OCI-LY3 (cell line): ENCODE measurements around the gene CSTF3.

ENCODE experiments used
- EZH2phosphoT487 ChIP-seq: fragments of 200-600 bp; shearing (Covaris generic); IDR thresholded peaks from 2 replicates; pipeline ENCODE4 v1.6.1; 2018; ENCODE audit warnings: antibody characterized with exemption, mixed run types, low read depth
- TF ChIP-seq, protein P1 (sequence below): fragments of 200-600, 300-600 bp; sonication (generic); IDR thresholded peaks from 2 replicates; pipeline ENCODE4 v1.5.1; 2014; ENCODE audit warnings: antibody characterized with exemption, low read length, low read depth

DNA sequence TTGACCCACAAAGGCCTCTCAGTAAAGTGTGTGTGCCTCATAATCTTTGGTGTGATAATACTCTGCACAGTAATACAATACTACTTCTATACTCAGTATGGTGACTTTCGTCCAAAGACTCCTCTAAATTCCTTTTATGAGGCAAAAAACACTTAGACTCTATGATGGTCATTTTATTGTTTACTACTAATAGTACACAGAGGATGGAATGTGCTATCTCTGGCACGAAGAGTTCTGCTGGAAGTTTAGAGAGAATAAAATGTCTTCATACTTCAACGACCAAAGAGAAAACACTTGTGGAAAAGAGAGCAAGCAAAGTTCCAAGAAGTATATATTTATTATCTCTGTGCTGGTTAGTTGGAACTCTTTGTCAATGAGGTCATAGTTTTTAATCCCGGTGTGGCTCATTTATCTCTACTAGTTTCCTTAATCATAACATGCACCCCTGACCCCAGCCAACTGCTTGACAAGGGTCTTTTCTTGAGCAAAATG lies 7.5 kb upstream of the CSTF3 start:
- TF ChIP-seq, protein P1, sequence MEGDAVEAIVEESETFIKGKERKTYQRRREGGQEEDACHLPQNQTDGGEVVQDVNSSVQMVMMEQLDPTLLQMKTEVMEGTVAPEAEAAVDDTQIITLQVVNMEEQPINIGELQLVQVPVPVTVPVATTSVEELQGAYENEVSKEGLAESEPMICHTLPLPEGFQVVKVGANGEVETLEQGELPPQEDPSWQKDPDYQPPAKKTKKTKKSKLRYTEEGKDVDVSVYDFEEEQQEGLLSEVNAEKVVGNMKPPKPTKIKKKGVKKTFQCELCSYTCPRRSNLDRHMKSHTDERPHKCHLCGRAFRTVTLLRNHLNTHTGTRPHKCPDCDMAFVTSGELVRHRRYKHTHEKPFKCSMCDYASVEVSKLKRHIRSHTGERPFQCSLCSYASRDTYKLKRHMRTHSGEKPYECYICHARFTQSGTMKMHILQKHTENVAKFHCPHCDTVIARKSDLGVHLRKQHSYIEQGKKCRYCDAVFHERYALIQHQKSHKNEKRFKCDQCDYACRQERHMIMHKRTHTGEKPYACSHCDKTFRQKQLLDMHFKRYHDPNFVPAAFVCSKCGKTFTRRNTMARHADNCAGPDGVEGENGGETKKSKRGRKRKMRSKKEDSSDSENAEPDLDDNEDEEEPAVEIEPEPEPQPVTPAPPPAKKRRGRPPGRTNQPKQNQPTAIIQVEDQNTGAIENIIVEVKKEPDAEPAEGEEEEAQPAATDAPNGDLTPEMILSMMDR: no peak
- TF ChIP-seq EZH2phosphoT487: no peak
